ENCODE data around the gene ZMAT5.

Gene ZMAT5

GRCh38 chr22:29704528-29705285 lies 62.1 kb downstream of the ZMAT5 start:
- DNase-seq = no peak

- DNase-seq = no peak
Measured at GRCh38 chr22:29703569-29704195, 63.1 kb downstream of the ZMAT5 start.

GRCh38 chr22:29702931-29703501 lies 63.8 kb downstream of the ZMAT5 start:
- DNase-seq = no peak

- DNase-seq = no peak
Measured at GRCh38 chr22:29702000-29702930, 64.5 kb downstream of the ZMAT5 start.

DNA sequence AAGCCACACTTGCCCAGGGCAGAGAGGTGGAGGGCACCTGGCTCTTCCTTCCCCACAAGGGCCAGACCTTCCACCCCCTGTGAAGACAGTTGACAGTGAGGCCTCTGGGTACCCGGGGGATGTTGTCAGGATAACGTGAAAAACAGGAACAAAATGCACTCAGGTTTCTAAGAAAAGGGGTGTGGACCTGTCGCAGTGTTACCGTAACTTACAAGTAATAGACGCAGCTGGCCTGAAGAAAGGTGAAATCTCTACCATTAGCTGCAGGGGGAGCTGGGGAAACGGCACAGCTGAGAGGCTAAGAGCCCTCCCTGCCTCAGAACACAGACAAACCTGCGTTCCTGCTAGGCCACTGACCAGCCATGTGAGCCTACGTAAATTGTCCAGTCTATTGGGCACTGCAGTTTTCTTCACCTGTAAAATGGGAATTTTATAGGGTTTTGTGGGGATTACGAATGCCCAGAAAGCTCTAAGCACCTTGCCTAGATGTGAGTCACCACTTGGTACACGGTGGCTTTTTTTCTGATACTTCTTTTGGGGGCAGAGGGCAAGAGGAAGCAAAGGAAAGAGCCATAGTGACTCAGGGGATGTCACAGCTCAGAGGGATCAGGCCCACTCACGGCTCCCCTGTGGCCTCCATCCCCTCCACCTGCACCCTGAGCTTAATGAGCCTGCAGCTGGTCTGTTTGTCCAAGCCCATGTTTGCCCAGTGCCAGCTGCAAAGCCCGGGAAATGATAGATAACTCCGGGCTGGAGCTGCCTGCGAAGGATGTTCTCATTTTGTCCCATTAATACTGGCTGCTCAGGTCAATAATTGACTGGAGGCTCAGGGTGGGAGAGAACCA lies 65.4 kb downstream of the ZMAT5 start:
- DNase-seq = no peak

DNA sequence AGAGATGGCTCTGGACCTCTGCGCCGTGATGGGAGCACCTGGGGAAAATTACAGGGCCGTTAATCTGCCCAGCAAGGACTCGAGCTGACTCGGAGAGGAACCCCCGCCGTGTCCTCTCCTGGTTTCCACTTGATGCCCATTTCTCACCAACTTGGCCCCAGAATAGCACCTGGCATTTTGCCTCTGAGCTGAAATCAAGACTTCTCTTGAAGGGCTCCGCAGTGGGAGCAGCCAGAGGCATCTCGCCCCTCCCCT lies 66.0 kb downstream of the ZMAT5 start:
- DNase-seq = no peak

DNA sequence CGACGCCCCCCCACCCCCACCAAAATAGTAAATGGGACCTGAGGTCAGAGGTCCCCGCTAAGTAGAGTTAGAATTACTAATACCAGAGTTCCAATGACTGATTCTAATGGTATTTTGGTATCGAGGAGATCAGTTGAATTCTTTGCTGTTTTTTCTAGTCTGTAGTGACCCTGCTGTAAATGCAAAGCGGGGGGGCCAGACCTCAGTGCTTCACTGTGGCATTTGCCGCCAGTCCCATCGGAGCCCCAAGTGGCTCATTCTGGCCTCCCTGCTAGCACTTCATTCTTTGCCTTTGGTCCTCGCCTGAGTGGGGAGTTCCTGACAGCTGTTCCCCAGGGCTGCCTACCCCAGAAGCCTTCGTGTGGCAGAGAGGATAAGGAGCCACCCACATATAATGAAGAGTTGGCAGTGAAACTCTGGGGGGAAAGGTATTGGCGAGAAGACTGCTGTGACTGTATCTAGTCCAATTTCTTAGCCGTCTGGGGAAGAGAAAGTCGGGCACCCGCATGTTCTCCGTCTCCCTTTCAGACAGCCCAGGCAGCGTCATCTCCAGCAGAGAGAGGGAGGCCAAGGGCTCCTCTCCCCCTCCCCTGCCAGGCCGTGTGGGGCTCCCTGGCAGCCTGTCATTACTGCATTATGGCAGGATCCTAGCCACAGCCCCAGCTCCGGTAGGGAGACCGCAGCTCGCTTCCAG lies 66.5 kb downstream of the ZMAT5 start:
- DNase-seq = no peak

- no peak for DNase-seq
Measured at GRCh38 chr22:29697853-29698598, 68.8 kb downstream of the ZMAT5 start.

DNA sequence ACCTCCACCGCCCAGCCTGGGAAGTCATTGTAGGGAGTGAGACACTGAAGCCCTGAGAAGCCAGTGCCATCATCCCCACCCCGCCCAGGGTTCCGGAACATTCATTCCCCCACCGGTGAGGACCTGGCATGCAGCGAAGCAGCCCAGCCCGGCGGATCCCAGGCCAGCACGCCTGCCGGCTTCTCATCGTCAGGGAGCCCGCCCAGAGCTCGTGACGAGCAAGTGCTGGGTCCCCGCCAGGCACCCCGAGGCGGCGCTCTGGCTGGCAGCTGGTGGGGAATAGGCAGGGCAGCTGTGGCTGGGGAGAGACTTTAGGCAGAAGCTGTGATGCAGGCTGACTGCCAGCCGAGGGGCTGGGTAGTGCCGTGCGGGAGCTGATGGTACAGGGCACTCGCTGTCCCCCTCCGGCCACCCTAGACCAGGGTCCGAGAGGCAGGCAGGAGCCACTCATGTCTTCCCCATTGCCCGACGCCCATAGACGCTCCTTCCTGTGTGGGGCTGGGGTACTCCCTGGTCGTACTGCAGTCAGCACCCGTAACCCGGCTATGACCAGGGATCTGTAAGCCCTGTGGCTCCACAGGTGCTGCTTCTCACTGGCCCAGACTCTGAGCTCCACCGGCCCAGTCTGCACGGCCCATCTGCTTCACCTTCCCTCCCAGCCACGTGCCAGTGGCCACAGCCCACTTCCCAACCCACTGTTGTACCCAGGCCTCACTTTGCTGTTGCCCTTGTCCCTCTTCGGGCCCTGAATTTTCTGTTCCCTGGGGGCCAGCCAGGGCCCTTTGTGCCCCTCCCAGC lies 71.5 kb downstream of the ZMAT5 start:
- DNase-seq = no peak

DNA sequence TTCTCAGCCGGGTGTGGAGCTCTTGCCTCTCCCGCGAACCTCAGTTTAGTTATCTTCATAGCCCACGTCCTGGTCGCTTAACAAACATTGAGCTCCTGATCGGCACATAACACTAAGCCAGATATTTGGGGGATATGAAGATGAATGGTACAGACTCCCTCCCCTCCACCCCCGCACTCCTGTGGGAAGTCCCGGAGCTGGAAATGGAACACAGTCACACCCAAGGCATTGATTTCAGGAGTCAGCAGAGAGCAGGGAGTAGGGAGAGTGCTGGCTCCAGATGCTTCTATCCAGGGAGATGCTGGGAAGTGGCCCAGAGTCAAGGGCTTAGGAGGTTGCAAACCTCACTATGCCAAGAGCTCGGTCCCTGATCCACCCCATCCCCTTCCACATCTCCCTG lies 73.1 kb downstream of the ZMAT5 start:
- DNase-seq = no peak

- DNase-seq = no peak
Measured at GRCh38 chr22:29693161-29693560, 73.6 kb downstream of the ZMAT5 start.

- DNase-seq = no peak
Measured at GRCh38 chr22:29692327-29692640, 74.5 kb downstream of the ZMAT5 start.

DNA sequence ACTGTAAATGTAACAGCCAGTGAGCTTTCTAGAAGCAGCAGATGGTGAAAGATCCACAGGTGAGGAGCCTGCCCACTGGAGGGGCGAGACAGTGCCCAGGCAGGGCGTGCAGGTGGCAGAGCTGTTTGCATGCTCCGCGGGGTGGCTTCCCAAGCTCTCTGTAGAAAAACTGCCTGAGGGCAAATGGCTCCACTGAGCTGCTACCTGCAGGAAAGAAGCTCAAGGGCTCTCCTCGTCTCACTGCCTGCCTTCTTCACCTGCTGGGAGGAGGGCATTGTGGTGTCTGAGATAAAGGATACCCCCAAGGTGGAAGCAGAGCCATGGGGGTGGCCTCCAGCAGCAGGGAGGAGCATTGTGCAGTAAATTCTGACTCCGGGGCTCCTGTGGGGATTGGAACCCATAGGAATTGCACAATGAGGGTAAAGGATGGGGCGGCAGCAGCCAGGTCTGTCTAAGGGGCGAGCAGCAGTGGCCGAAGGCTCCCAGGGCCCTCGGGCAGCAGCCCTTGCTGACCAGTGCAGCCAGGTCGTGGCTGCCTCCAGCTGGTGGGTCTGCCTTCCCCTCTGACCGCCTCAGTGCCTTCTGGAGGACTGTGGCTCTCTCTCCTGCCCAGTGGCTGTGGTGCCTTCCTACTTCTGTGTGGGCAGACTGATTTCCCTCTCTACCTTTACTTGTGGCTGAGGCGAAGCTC lies 75.0 kb downstream of the ZMAT5 start:
- DNase-seq = no peak

DNA sequence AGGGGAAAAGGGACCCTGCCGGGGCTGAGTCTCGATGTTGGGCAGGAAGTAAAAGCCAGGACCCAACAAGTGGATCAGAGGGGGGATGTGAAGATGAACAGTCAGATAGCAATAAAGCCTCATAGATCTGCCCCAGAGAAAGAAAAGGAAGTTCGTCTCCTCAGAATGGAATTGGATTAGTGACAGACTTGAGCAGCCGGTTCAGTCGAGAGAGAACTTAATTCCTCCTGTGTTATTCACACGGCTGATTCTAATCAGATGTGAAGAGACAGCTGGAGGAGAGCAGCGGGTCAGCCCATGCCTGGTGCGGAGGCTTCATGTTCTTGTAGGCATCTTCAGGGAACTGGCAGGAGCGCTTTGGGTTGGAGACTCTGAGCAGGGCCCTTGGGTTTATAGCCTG lies 76.3 kb downstream of the ZMAT5 start:
- DNase-seq = no peak

- no peak for DNase-seq
Measured at GRCh38 chr22:29689880-29690213, 77.0 kb downstream of the ZMAT5 start.

GRCh38 chr22:29689206-29689879 lies 77.5 kb downstream of the ZMAT5 start:
- no peak for DNase-seq

GRCh38 chr22:29684244-29684643 lies 82.6 kb downstream of the ZMAT5 start:
- DNase-seq = no peak

DNA sequence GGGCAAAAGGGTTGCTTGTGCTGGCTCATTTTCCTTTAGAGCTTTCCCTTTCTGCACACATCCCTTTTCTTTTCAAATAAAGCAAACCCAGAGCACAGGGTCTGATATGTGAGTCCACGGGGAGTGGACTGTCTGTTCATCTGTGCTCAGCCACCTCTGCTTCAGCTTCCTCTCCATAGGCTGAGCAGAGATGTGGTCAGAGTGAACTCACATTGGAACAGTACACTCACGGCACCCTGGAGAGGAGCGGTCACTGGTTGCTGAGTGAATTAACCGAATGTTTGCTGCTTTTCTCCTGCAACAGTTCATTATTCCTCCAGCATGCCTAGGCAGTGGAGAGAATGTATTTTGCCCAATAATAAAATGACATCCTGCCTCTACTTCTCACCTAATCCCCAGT lies 83.3 kb downstream of the ZMAT5 start:
- DNase-seq = no peak
